ENCODE data around the gene MEIOSIN.
A peak's percentile ranks its signal among the peaks of the same experiment; 100 is the strongest.

The MEIOSIN gene

GRCh38 chr19:45765702-45766295 lies 32.6 kb downstream of the MEIOSIN start:
- DNase-seq = no peak

- DNase-seq = no peak
Measured at GRCh38 chr19:45766296-45766868, 33.1 kb downstream of the MEIOSIN start.

GRCh38 chr19:45766869-45767346 lies 33.7 kb downstream of the MEIOSIN start:
- DNase-seq = no peak

DNA sequence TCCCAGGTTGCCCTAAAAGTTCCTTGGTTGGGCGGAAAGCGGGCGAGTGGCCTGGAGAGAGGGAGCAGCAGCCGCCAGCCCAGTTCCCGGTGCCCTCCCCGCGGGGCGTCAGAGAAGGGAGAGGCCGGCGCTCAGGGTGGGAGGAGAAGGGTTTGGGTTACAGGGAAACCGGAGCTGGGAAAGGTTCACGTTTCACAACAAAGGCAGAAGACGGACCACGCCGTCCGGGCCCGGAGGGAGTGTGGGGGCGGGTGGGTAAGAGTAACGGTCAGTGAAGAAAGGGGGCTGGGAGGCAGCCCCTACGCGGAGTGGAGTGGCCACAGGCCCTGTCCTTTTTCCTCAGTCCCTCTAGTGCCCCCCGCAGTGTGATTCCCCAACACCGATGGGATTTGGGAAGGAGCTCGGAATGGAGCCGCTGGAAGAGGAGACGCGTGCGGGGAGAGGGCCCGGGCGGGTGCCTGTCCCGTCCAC lies 34.2 kb downstream of the MEIOSIN start:
- DNase-seq = no peak

GRCh38 chr19:45767881-45768654 lies 34.8 kb downstream of the MEIOSIN start:
- no peak for DNase-seq

- DNase-seq = no peak
Measured at GRCh38 chr19:45768655-45768983, 35.4 kb downstream of the MEIOSIN start.

DNA sequence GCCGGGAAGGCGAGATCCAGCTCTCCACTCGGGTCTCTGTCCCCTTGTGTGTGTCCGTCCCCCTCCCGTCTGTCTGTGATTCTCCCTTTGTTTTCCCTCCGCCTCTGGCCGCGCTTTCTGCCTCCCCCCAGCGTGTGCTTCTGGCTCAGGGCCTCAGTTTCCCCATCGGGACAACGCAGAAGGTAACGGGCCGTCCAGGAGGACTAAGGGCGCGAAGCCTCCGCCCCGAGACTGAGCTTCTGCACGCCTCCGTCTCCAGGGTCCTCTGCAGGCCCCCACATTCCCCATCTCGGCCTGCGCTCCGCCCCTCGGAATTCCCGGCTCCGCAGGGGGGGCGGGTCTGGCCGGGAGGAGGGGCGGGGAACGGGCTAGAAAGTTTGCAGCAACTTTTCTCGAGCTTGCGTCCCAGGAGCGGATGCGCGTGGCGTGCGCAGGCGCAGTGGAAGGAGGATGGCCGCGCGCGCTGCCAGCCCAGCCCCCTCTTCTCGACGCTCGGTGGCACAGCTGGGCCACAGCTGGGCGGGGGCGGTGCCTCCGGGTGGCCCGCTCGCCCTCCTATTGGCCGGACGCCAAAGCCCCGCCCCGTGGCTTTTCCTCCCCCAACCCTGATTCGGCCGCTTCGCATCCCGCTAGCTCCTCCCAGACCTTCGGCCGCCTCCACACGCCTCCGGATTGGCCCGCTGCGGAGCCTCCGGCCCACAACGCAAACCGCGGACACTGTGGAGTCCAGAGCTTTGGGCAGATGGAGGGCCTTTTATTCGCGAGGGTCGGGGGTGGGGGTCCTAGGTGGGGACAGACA lies 35.9 kb downstream of the MEIOSIN start, which contains the start of gene SIX5:
TSS of gene SIX5 (minus strand) at position 269 of the 799 bp plus-strand sequence. CDS start 408 bp downstream, outside the sequence.
- peak; percentile 96 for DNase-seq

- peak; percentile 56 for DNase-seq
Measured at GRCh38 chr19:45769821-45770191, 36.6 kb downstream of the MEIOSIN start.

- DNase-seq = peak; percentile 78
Measured at GRCh38 chr19:45770192-45771101, 37.2 kb downstream of the MEIOSIN start.

DNA sequence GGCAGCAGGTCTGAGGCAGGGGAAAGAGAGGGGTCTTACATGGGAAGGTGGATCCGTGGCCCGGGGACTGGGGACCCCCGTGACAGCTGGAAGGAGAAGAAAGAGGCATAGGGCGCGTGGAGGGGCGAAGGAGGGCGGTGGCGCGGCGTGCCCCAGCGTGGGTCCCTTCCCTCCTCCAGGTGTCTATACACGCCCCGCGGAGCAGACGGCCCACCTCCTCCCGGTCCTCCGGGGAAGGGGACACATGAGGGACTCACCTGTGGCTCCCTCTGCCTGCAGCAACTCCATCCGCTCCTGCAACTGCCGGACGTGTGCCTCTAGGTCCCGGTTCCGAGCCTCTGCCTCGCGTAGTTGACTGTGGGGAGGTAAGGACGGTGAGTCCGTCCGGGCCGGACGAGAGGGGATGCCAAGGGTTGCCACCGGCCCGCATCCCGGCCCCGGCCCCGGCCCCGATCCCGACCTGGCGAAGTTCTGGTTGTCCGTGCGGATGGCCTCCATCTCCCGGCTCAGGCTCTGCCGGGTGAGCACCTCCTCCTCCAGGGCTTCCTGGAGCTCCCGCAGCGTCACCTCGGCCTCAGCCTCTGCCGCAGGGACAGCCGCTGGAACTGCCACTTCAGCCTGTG lies 38.2 kb downstream of the MEIOSIN start:
- no peak for DNase-seq

- DNase-seq = no peak
Measured at GRCh38 chr19:45772130-45772840, 39.0 kb downstream of the MEIOSIN start.

GRCh38 chr19:45772912-45773311 lies 39.7 kb downstream of the MEIOSIN start:
- DNase-seq = no peak

DNA sequence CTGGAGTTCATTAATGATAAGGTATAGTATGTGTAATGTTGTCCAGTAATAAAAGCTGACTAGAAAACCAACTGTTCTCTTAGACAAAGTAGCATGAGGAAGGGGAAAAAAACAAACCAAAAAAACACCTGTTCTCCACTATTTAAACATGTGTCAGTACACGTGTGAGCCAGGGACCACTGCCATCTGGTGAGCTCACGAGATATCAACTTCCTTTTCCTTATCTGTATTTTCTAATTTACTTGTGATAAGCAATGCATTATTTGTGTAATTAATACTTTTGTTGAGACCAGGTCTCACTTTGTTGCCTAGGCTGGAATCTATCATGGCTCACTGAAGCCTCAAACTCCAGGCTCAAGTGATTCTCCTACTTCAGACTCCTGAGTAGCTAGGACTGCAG lies 40.1 kb downstream of the MEIOSIN start:
- DNase-seq = no peak

- no peak for DNase-seq
Measured at GRCh38 chr19:45774765-45775164, 41.5 kb downstream of the MEIOSIN start.

GRCh38 chr19:45777395-45777961 lies 44.2 kb downstream of the MEIOSIN start:
- no peak for DNase-seq

- no peak for DNase-seq
Measured at GRCh38 chr19:45778010-45778661, 44.9 kb downstream of the MEIOSIN start.

GRCh38 chr19:45779231-45780145 lies 46.2 kb downstream of the MEIOSIN start:
- no peak for DNase-seq

- DNase-seq = no peak
Measured at GRCh38 chr19:45780146-45780447, 46.9 kb downstream of the MEIOSIN start.

All from NK-92 treated with Interleukin-12 subunit alpha and Interleukin-12 subunit beta, amount 100 ng/mL, for 24 hours (cell line).